H1 (cell line): ENCODE data around the gene ARHGEF1. TPM values are rescaled to one million over a fixed set of nuclear protein-coding genes. Genes with fewer than 3 reads are reported as not detected.

Experiments used
- CTCF ChIA-PET: fragments of 300-600 bp; sonication (Branson Sonifier 250); formaldehyde crosslinking; loops from one replicate; lab custom pipeline; 2021; ENCODE audit not compliant: partially characterized antibody; lab: Charles Lee
- POLR2A ChIA-PET: fragments of 300-600 bp; sonication (Branson Sonifier 250); formaldehyde crosslinking; loops from one replicate; lab custom pipeline; 2021; ENCODE audit warnings: inconsistent platforms; ENCODE audit not compliant: partially characterized antibody; lab: Charles Lee
- DNase-seq, 2 experiments: peaks; one replicate each; pipeline versions ENCODE4 v3.0.0 to v3.0.0-alpha.2; 2010 to 2022; ENCODE audit warnings: low spot score in 2 of 2, low read depth in 1 of 2, mixed read lengths in 1 of 2
- FAIRE-seq: peaks from 2 replicates; lab custom pipeline; 2011; peaks lifted over from hg19 to GRCh38; lab: Jason Lieb, UNC
- H2AFZ ChIP-seq: 2 replicates; pipeline ENCODE4 v1.8.1; 2012; ENCODE audit warnings: low read length, inconsistent platforms
- H2AK5ac ChIP-seq: 2 replicates; pipeline ENCODE4 v1.6.1; 2013; ENCODE audit warnings: low read depth, low read length
- H2BK120ac ChIP-seq: replicated peaks from 2 replicates; pipeline ENCODE3; 2013; ENCODE audit warnings: low read depth, low read length, inconsistent platforms
- H2BK12ac ChIP-seq: 2 replicates; pipeline ENCODE4 v1.6.1; 2013; ENCODE audit warnings: low read depth, low read length
- H2BK15ac ChIP-seq: 2 replicates; pipeline ENCODE4 v1.6.1; 2013; ENCODE audit warnings: low read length
- H2BK20ac ChIP-seq: 2 replicates; pipeline ENCODE4 v1.6.1; 2013; ENCODE audit warnings: low read length
- H2BK5ac ChIP-seq: 2 replicates; pipeline ENCODE4 v1.6.1; 2013; ENCODE audit warnings: low read depth, low read length
- H3K14ac ChIP-seq: 2 replicates; pipeline ENCODE4 v1.6.1; 2013; ENCODE audit warnings: inconsistent platforms; ENCODE audit not compliant: insufficient read length
- H3K18ac ChIP-seq: 2 replicates; pipeline ENCODE4 v1.6.1; 2013; ENCODE audit warnings: low read length; ENCODE audit errors: extremely low read depth
- H3K23ac ChIP-seq: 2 replicates; pipeline ENCODE4 v1.6.1; 2013; ENCODE audit warnings: inconsistent platforms; ENCODE audit not compliant: insufficient read length
- H3K23me2 ChIP-seq: 2 replicates; pipeline ENCODE4 v1.6.1; 2013; ENCODE audit warnings: low read depth, low read length
- H3K27ac ChIP-seq: 2 replicates; pipeline ENCODE4 v1.6.1; 2011; ENCODE audit warnings: low read depth, low read length, inconsistent platforms
- H3K27me3 ChIP-seq, 4 experiments: replicated peaks in 1 of 4; 1 replicate in 1 of 4; 2 replicates in 3 of 4; pipeline versions ENCODE4 v1.6.1 to v1.8.1; 2011 to 2013; ENCODE audit warnings: low read length in 3 of 4, mild to moderate bottlenecking in 3 of 4, inconsistent platforms in 2 of 4, mixed read lengths in 2 of 4, moderate library complexity in 1 of 4; ENCODE audit not compliant: control insufficient read depth in 3 of 4, insufficient read depth in 3 of 4; ENCODE audit errors: extremely low read depth in 1 of 4
- H3K36me3 ChIP-seq, 4 experiments: 2 replicates each; pipeline versions ENCODE4 v1.6.1 to v1.8.1; 2011 to 2013; ENCODE audit warnings: mild to moderate bottlenecking in 4 of 4, low read length in 3 of 4, moderate library complexity in 2 of 4, control low read depth in 1 of 4, inconsistent platforms in 1 of 4; ENCODE audit not compliant: insufficient read depth in 4 of 4, control insufficient read depth in 2 of 4
- H3K4ac ChIP-seq: replicated peaks from 2 replicates; pipeline ENCODE3; 2013; ENCODE audit warnings: low read length, low read depth, mixed read lengths, inconsistent platforms; ENCODE audit not compliant: insufficient read length
- H3K4me1 ChIP-seq, 4 experiments: replicated peaks in 1 of 4; 1 replicate in 1 of 4; 2 replicates in 3 of 4; pipeline versions ENCODE4 v1.6.1 to v1.8.1; 2011 to 2013; ENCODE audit warnings: low read length in 3 of 4, inconsistent platforms in 2 of 4, mixed read lengths in 1 of 4; ENCODE audit not compliant: insufficient read depth in 4 of 4, control insufficient read depth in 3 of 4
- H3K4me2 ChIP-seq, 2 experiments: 2 replicates each; pipeline versions ENCODE4 v1.6.1 to v1.8.1; 2011 to 2013; ENCODE audit warnings: low read depth in 2 of 2, low read length in 2 of 2, control low read depth in 1 of 2, inconsistent platforms in 1 of 2, mild to moderate bottlenecking in 1 of 2; ENCODE audit not compliant: insufficient read depth in 1 of 2
- H3K4me3 ChIP-seq, 4 experiments: fragments of 200-600, 300-600 bp in 1 of 4; sonication (generic), shearing (Covaris generic), sonication (Bioruptor Twin) in 1 of 4; 2 replicates each; pipeline versions ENCODE4 v1.5.1 to v1.8.1; 2011 to 2016; ENCODE audit warnings: low read length in 4 of 4, low read depth in 3 of 4, control low read depth in 2 of 4, inconsistent platforms in 2 of 4, mild to moderate bottlenecking in 2 of 4, mixed read lengths in 1 of 4, moderate library complexity in 1 of 4; ENCODE audit not compliant: insufficient read depth in 2 of 4; ENCODE audit errors: extremely low read depth in 1 of 4
- H3K56ac ChIP-seq: replicated peaks from 2 replicates; pipeline ENCODE3; 2013; ENCODE audit warnings: low read depth, mild to moderate bottlenecking, mixed read lengths, low read length, inconsistent platforms; ENCODE audit not compliant: insufficient read length
- H3K79me1 ChIP-seq: 2 replicates; pipeline ENCODE4 v1.6.1; 2013; ENCODE audit warnings: low read depth, low read length, control low read depth
- H3K79me2 ChIP-seq, 2 experiments: 2 replicates each; pipeline versions ENCODE4 v1.6.1 to v1.8.1; 2012 to 2013; ENCODE audit warnings: low read length in 2 of 2, mild to moderate bottlenecking in 2 of 2, inconsistent platforms in 1 of 2; ENCODE audit not compliant: insufficient read depth in 2 of 2, control insufficient read depth in 1 of 2
- H3K9ac ChIP-seq, 4 experiments: replicated peaks in 1 of 4; 1 replicate in 1 of 4; 2 replicates in 3 of 4; pipeline versions ENCODE4 v1.6.1 to v1.8.1; 2011 to 2013; ENCODE audit warnings: low read depth in 3 of 4, low read length in 3 of 4, control low read depth in 2 of 4, mild to moderate bottlenecking in 2 of 4, moderate library complexity in 2 of 4, inconsistent platforms in 1 of 4; ENCODE audit errors: extremely low read depth in 1 of 4
- H3K9me3 ChIP-seq, 2 experiments: 2 replicates each; pipeline versions ENCODE4 v1.6.1 to v1.8.1; 2012 to 2013; ENCODE audit warnings: mild to moderate bottlenecking in 2 of 2, moderate library complexity in 2 of 2, control low read depth in 1 of 2, inconsistent platforms in 1 of 2, low read depth in 1 of 2, low read length in 1 of 2, mixed read lengths in 1 of 2; ENCODE audit not compliant: insufficient read depth in 2 of 2
- H4K20me1 ChIP-seq, 2 experiments: replicated peaks in 1 of 2; 2 replicates each; pipeline versions ENCODE3 to v1.8.1; 2011 to 2013; ENCODE audit warnings: inconsistent platforms in 2 of 2, low read length in 2 of 2, mild to moderate bottlenecking in 1 of 2; ENCODE audit not compliant: insufficient read depth in 2 of 2, control insufficient read depth in 1 of 2
- H4K5ac ChIP-seq: 2 replicates; pipeline ENCODE4 v1.6.1; 2013; ENCODE audit warnings: low read length, low read depth, mixed read lengths, inconsistent platforms; ENCODE audit not compliant: insufficient read length
- H4K8ac ChIP-seq: 2 replicates; pipeline ENCODE4 v1.8.0; 2013; ENCODE audit warnings: mild to moderate bottlenecking, moderate library complexity, low read length, inconsistent platforms; ENCODE audit not compliant: insufficient read depth; ENCODE audit errors: extremely low read depth
- H4K91ac ChIP-seq: replicated peaks from 2 replicates; pipeline ENCODE3; 2013; ENCODE audit warnings: low read length, mixed read lengths, inconsistent platforms; ENCODE audit not compliant: insufficient read length
- BACH1 ChIP-seq: IDR thresholded peaks from 2 replicates; pipeline ENCODE4 v1.6.1; 2012; ENCODE audit warnings: low read length, improper control_type of control experiment
- CHD2 ChIP-seq: IDR thresholded peaks from 2 replicates; pipeline ENCODE4 v1.6.1; 2012; ENCODE audit warnings: low read length, improper control_type of control experiment
- CREB1 ChIP-seq: IDR thresholded peaks from 2 replicates; pipeline ENCODE4 v1.6.1; 2012; ENCODE audit warnings: inconsistent platforms
- POLR2A ChIP-seq, 2 experiments: IDR thresholded peaks; 1 replicate in 1 of 2; 2 replicates in 1 of 2; pipeline ENCODE4 v1.6.1; 2011; ENCODE audit warnings: low read depth in 2 of 2, low read length in 2 of 2, mild to moderate bottlenecking in 2 of 2; ENCODE audit errors: control extremely low read depth in 1 of 2
- RAD21 ChIP-seq, 2 experiments: IDR thresholded peaks in 1 of 2; conservative IDR thresholded peaks in 1 of 2; 2 replicates each; pipeline ENCODE4 v1.6.1; 2011; ENCODE audit warnings: low read depth in 2 of 2, low read length in 2 of 2, improper control_type of control experiment in 1 of 2, inconsistent platforms in 1 of 2, mild to moderate bottlenecking in 1 of 2, moderate library complexity in 1 of 2
- SIN3A ChIP-seq, 2 experiments: IDR thresholded peaks in 1 of 2; conservative IDR thresholded peaks in 1 of 2; 2 replicates each; pipeline ENCODE4 v1.6.1; 2011 to 2012; ENCODE audit warnings: low read length in 2 of 2, improper control_type of control experiment in 1 of 2, low read depth in 1 of 2, mild to moderate bottlenecking in 1 of 2
- SRF ChIP-seq: IDR thresholded peaks from 2 replicates; pipeline ENCODE4 v1.6.1; 2011; ENCODE audit warnings: mild to moderate bottlenecking, low read depth, low read length, moderate library complexity
- SUZ12 ChIP-seq: fragments of 200-600 bp; sonication (generic); IDR thresholded peaks from 2 replicates; pipeline ENCODE4 v1.6.1; 2012; ENCODE audit warnings: mild to moderate bottlenecking, inconsistent platforms, low read length, moderate library complexity, mixed read lengths
- TAF1 ChIP-seq: IDR thresholded peaks from 2 replicates; pipeline ENCODE4 v1.6.1; 2011; ENCODE audit warnings: mild to moderate bottlenecking, low read depth, low read length
- WGBS, 2 experiments: shearing (Covaris generic) in 1 of 2; methylation state at CpG; one replicate each; pipeline versions ENCODE4 v1.1.6 to v1.1.7; 2013 to 2015; ENCODE audit warnings: low lambda C conversion rate in 2 of 2, mixed read lengths in 2 of 2, inconsistent platforms in 1 of 2, low coverage in 1 of 2, missing lambda C conversion rate in 1 of 2; ENCODE audit not compliant: insufficient replicate concordance in 2 of 2, insufficient coverage in 1 of 2, insufficient read length in 1 of 2; ENCODE audit errors: extremely low coverage in 1 of 2, missing lambda C conversion rate in 1 of 2; 5-methylcytosine and 5-hydroxymethylcytosine counted together
- polyA plus RNA-seq, 7 experiments: library from polyadenylated mRNA; depleted of rRNA in 3 of 7; stranded (reverse) in 5 of 7; unstranded in 2 of 7; fragments of >200 nt in 5 of 7; fragments of 200-250 nt in 2 of 7; gene quantifications; 1 replicate in 5 of 7; 2 replicates in 1 of 7; 4 replicates in 1 of 7; pipeline versions ENCODE4 v1.2.1 to v1.2.3, GENCODE V29; 2011 to 2013; ENCODE audit warnings: missing spikeins in 2 of 7, mixed read lengths in 2 of 7
- total RNA-seq: library from RNA; stranded (reverse); fragmentation: NEBNext Ultra II Directional; extraction: Animal tissue kit (Norgen Biotek cat#: 25700); gene quantifications from 2 replicates; pipeline ENCODE4 v1.2.1, GENCODE V29; 2021
- TF ChIP-seq, protein P1 (sequence below), 3 experiments: IDR thresholded peaks; 1 replicate in 2 of 3; 2 replicates in 1 of 3; pipeline versions ENCODE4 v1.5.1 to v1.6.1; 2011; ENCODE audit warnings: low read length in 3 of 3, mild to moderate bottlenecking in 3 of 3, inconsistent platforms in 2 of 3, low read depth in 1 of 3, moderate library complexity in 1 of 3; ENCODE audit not compliant: insufficient read depth in 1 of 3; ENCODE audit errors: control extremely low read depth in 1 of 3

ARHGEF1 gene
- total and polyA plus RNA-seq, 2 of the 8 experiments (the other 6 are each of a cell fraction or from before 2014, with no cell fraction given): 23.0 to 49.0 TPM

DNA sequence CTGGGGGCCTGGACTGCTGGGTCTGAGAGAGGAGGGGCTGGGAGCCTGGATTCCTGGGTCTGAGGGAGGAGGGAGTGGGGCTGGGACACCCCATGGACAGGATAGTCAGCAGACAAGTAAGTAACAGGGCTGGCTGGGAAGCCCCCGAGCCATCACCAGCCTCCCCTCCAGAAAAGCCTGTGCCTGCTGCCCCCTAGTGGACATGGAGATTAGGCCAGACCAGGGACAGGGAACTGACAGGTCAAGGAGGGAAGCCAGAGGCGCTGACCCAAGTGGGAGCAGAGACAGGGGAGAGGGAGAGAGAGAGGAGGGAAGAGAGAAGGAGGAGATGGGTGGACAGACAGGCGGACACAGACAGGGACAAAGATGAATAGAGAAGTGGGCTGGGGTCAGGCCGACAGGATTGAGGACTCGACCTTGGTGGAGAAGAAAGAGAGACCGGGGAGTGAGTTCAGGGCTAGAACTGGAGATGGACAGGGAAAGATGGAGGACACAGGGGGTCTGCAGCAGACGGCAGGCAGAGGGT, 51.9 kb downstream of the ARHGEF1 start:
- ChIA-PET POLR2A (interaction anchor here (0.8 to 9.6 kb wide), 2 partner anchors 37 to 63 kb away, joined by 4 to 71 read pairs; no protein-coding TSS in a partner anchor), CTCF (interaction anchor here (0.6 to 7.0 kb wide), 15 partner anchors 8 to 579 kb away, joined by 3 to 37 read pairs (median 5); no protein-coding TSS in a partner anchor)
- no peaks in the 10 kb centered on the region for H3K9me3 ChIP-seq
- H2BK15ac ChIP-seq: 0 out of 2 replicates have a peak overlapping the region, but pooled peaks have one; percentile 88
- H3K4me2 ChIP-seq: no peak overlapping the region
- no peak overlapping the region for H3K23ac ChIP-seq
- H4K20me1 ChIP-seq: peaks cover 3 to 24% of the 10 kb centered on the region in 2 experiments
- H3K9ac ChIP-seq: no peak overlapping the region
- H2BK5ac ChIP-seq: no peak overlapping the region
- H3K27me3 ChIP-seq: peaks cover 37 to 82% (median 75%) of the 10 kb centered on the region in 4 experiments
- no peak overlapping the region for H3K14ac ChIP-seq
- no peak overlapping the region for H3K27ac ChIP-seq
- H3K56ac ChIP-seq: no peak overlapping the region
- peaks cover 3% of the 10 kb centered on the region; the same call in 1 of the 2 replicates for H3K23me2 ChIP-seq
- no peak overlapping the region for H2AK5ac ChIP-seq
- H4K91ac ChIP-seq: no peak overlapping the region
- H2BK12ac ChIP-seq: no peak overlapping the region
- no peaks in the 10 kb centered on the region for H3K79me2 ChIP-seq
- H4K8ac ChIP-seq: no peak overlapping the region
- WGBS, 2 experiments: 32% methylated on average over 7 of the region's 7 CpGs; no CpG with 5 or more reads in 1 of the 2 experiments
- no peak overlapping the region for H2BK20ac ChIP-seq
- no peaks in the 10 kb centered on the region; a peak in 1 of 8 replicates for H3K36me3 ChIP-seq
- H4K5ac ChIP-seq: no peak overlapping the region
- H3K4me3 ChIP-seq: no peak overlapping the region
- H3K4me1 ChIP-seq: peaks cover 0 to 13% (median 8%) of the 10 kb centered on the region in 4 experiments; a peak in 6 of 7 replicates
- no peak overlapping the region for H3K4ac ChIP-seq
- FAIRE-seq (peak; percentile 7), DNase-seq (peak; percentile 62 to 97)
- no peak overlapping the region for H2AFZ ChIP-seq
- H3K79me1 ChIP-seq: no peaks in the 10 kb centered on the region
- no peak overlapping the region for H2BK120ac ChIP-seq
- no peak overlapping the region for H3K18ac ChIP-seq
- TF ChIP-seq, protein P1, sequence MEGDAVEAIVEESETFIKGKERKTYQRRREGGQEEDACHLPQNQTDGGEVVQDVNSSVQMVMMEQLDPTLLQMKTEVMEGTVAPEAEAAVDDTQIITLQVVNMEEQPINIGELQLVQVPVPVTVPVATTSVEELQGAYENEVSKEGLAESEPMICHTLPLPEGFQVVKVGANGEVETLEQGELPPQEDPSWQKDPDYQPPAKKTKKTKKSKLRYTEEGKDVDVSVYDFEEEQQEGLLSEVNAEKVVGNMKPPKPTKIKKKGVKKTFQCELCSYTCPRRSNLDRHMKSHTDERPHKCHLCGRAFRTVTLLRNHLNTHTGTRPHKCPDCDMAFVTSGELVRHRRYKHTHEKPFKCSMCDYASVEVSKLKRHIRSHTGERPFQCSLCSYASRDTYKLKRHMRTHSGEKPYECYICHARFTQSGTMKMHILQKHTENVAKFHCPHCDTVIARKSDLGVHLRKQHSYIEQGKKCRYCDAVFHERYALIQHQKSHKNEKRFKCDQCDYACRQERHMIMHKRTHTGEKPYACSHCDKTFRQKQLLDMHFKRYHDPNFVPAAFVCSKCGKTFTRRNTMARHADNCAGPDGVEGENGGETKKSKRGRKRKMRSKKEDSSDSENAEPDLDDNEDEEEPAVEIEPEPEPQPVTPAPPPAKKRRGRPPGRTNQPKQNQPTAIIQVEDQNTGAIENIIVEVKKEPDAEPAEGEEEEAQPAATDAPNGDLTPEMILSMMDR (IDR thresholded peaks at IDR 0.05; ENCODE audit: control extremely low read depth in 1 of 3, insufficient read depth in 1 of 3, low read depth in 1 of 3, low read length in 3 of 3): peak; percentile 90 to 96 (median 93)
- TF ChIP-seq TAF1: no peak
- TF ChIP-seq SRF: no peak
- TF ChIP-seq CHD2: no peak
- peak; percentile 35 to 79; a peak in 1 of 4 replicates for TF ChIP-seq SIN3A (conservative IDR thresholded peaks at IDR 0.05 in 1 of 2, IDR thresholded peaks at IDR 0.05 in 1 of 2; ENCODE audit: low read depth in 1 of 2, low read length in 2 of 2)
- no peak for TF ChIP-seq SUZ12
- TF ChIP-seq CREB1: no peak
- no peak for TF ChIP-seq POLR2A (IDR thresholded peaks at IDR 0.05; ENCODE audit: control extremely low read depth in 1 of 2, low read depth in 2 of 2, low read length in 2 of 2)
- TF ChIP-seq BACH1: no peak
- peak; percentile 85 to 87 for TF ChIP-seq RAD21 (IDR thresholded peaks at IDR 0.05 in 1 of 2, conservative IDR thresholded peaks at IDR 0.05 in 1 of 2; ENCODE audit: low read depth in 2 of 2, low read length in 2 of 2)
